Measurements from ENCODE around the gene NCOR1. TPM values are rescaled to one million over a fixed set of nuclear protein-coding genes. Genes with fewer than 3 reads are reported as not detected.

The NCOR1 gene
- total and polyA plus RNA-seq, 8 donors, result 36.7 to 123 (median 49.5) TPM

- 7 to 9% methylated on average over 4 of the region's 4 CpGs for WGBS, 2 donors
Observed at GRCh38 chr17:16255481-16255921, 40.2 kb upstream of the NCOR1 start.

GRCh38 chr17:16254773-16255400 is 39.6 kb upstream of the NCOR1 start:
- Histone ChIP-seq H3K9me3 (no peaks in the 10 kb centered on the region), H3K4me3 (no peak overlapping the region), H3K27ac (peak overlapping the region in 3 of 4 donors; percentile 36 to 77 (median 76)), H3K36me3 (no peaks in the 10 kb centered on the region), H3K27me3 (no peaks in the 10 kb centered on the region), H3K4me1 (peaks cover 0 to 24% (median 17%) of the 10 kb centered on the region in 3 donors)
- WGBS, 2 donors, result 70 to 72% methylated on average over 9 of the region's 9 CpGs
- intact Hi-C loops (cut with DNase I), result no loop called here
- DNase-seq (no peak), ATAC-seq (peak in 2 of 4 donors; percentile 1 to 11), FAIRE-seq (no peak)
- no peak for TF ChIP-seq CTCF (IDR thresholded peaks at IDR 0.05)

More at GRCh38 chr17:16255481-16255921, 40.2 kb upstream of the NCOR1 start:
- ATAC-seq, result peak; percentile 87 to 94 (median 92)
- Histone ChIP-seq H3K4me1 (peaks cover 0 to 24% (median 17%) of the 10 kb centered on the region in 3 donors), H3K27ac (peak overlapping the region in 3 of 4 donors; percentile 36 to 77 (median 76)), H3K9me3 (no peaks in the 10 kb centered on the region), H3K4me3 (no peak overlapping the region), H3K27me3 (no peaks in the 10 kb centered on the region), H3K36me3 (no peaks in the 10 kb centered on the region)
- no peak for TF ChIP-seq CTCF (IDR thresholded peaks at IDR 0.05)
- DNase-seq, result peak; percentile 58 to 82 (median 73)
- intact Hi-C loops (cut with DNase I), result no loop called here
- FAIRE-seq, result no peak

- no peak for ATAC-seq
- 50 to 57% methylated on average over 1 of the region's 1 CpG for WGBS, 2 donors
- Histone ChIP-seq H3K4me1 (peaks cover 0 to 22% (median 16%) of the 10 kb centered on the region in 3 donors), H3K4me3 (no peak overlapping the region), H3K27me3 (no peaks in the 10 kb centered on the region), H3K9me3 (no peaks in the 10 kb centered on the region), H3K27ac (no peak overlapping the region), H3K36me3 (no peaks in the 10 kb centered on the region)
- no peak for FAIRE-seq
- no peak for DNase-seq
- intact Hi-C loops (cut with DNase I), result no loop called here
- no peak for TF ChIP-seq CTCF (IDR thresholded peaks at IDR 0.05)
Observed at GRCh38 chr17:16251556-16251955, 36.2 kb upstream of the NCOR1 start.

DNA sequence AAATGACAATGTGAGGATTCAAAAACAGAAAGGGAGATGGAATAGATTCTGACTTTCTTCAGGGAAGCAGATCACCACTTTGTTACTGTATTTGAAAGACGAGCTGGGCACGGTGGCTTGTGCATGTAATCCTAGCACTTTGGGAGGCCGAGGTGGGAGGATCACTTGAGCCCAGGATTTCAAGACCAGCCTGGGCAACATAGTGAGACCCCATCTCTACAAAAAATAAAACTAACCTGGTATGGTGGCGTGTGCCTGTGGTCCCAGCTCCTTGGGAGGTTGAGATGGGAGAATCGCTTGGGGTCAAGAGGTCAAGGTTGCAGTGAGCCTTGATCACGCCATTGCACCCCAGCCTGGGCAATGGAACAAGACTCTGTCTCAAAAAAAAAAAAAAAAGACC is 35.7 kb upstream of the NCOR1 start:
- DNase-seq, result no peak
- Histone ChIP-seq H3K4me3 (no peak overlapping the region), H3K9me3 (no peaks in the 10 kb centered on the region), H3K36me3 (no peaks in the 10 kb centered on the region), H3K4me1 (peaks cover 0 to 17% (median 11%) of the 10 kb centered on the region in 3 donors), H3K27ac (peak overlapping the region in 1 of 4 donors; percentile 28), H3K27me3 (no peaks in the 10 kb centered on the region)
- intact Hi-C loops (cut with DNase I), result no loop called here
- FAIRE-seq, result no peak
- no peak for ATAC-seq
- TF ChIP-seq CTCF (IDR thresholded peaks at IDR 0.05), result no peak
- 78 to 81% methylated on average over 6 of the region's 6 CpGs for WGBS, 2 donors

DNA sequence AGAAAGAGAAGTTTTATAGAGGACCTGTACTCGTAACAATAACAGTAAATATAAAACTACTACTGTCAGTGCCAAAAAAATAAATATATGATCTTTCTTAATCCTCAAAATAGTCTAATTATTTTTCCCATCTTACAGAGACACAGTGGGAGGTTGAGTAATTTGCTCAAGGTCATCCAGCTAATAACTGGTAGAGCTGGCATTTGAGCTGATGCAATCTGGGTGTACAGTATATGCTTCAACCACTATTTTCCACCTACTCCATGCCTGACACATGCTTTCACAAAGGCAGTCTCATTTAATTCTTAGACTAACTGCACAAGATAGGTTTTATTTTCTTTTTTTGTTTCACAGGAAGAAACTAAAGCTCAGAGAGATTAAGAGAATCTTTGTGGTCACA is 35.3 kb upstream of the NCOR1 start:
- Histone ChIP-seq H3K27ac (peak overlapping the region in 1 of 4 donors; percentile 28), H3K4me1 (peaks cover 0 to 15% (median 7%) of the 10 kb centered on the region in 3 donors), H3K9me3 (no peaks in the 10 kb centered on the region), H3K27me3 (no peaks in the 10 kb centered on the region), H3K36me3 (no peaks in the 10 kb centered on the region), H3K4me3 (no peak overlapping the region)
- WGBS, 2 donors, result 66 to 67% methylated on average over 1 of the region's 1 CpG
- no peak for TF ChIP-seq CTCF (IDR thresholded peaks at IDR 0.05)
- DNase-seq, result peak in 2 of 6 donors; percentile 19 to 22
- no peak for FAIRE-seq
- intact Hi-C loops (cut with DNase I), result no loop called here
- ATAC-seq, result peak; percentile 55 to 75 (median 65)

Measured in pancreas (tissue), 10 donors.